Brain pericyte (primary cell): Measurements from ENCODE around the gene BCL2L13.
"Not testable (repeated sequence)": the region's sequence is repeated elsewhere in the genome, so short reads cannot be mapped to it uniquely, and the experiment has no call there.

Experiments used
- DNase-seq: peaks from one replicate; pipeline ENCODE4 v3.0.0-alpha.2; 2012; ENCODE audit warnings: low read depth, low spot score

BCL2L13 gene

GRCh38 chr22:17695986-17696385 lies 57.4 kb downstream of the BCL2L13 start:
- no peak for DNase-seq

- not testable (repeated sequence) for DNase-seq
These were observed 58.6 kb downstream of the BCL2L13 start for GRCh38 chr22:17697196-17697595.

- not testable (repeated sequence) for DNase-seq
These were observed 59.7 kb downstream of the BCL2L13 start for GRCh38 chr22:17698276-17698675.

GRCh38 chr22:17698948-17699347 lies 60.4 kb downstream of the BCL2L13 start:
- DNase-seq = no peak

- no peak for DNase-seq
These were observed 61.3 kb downstream of the BCL2L13 start for GRCh38 chr22:17699696-17700340.

- no peak for DNase-seq
These were observed 62.2 kb downstream of the BCL2L13 start for GRCh38 chr22:17700778-17701177.

- DNase-seq = no peak
These were observed 65.3 kb downstream of the BCL2L13 start for GRCh38 chr22:17703811-17704210.

GRCh38 chr22:17705546-17705945 lies 67.0 kb downstream of the BCL2L13 start:
- DNase-seq = no peak

- DNase-seq = peak; percentile 87
These were observed 67.7 kb downstream of the BCL2L13 start for GRCh38 chr22:17705951-17706900.

- DNase-seq = no peak
These were observed 68.4 kb downstream of the BCL2L13 start for GRCh38 chr22:17706947-17707346.

- no peak for DNase-seq
These were observed 69.0 kb downstream of the BCL2L13 start for GRCh38 chr22:17707526-17707925.

- no peak for DNase-seq
These were observed 71.5 kb downstream of the BCL2L13 start for GRCh38 chr22:17710023-17710422.

- DNase-seq = no peak
These were observed 73.9 kb downstream of the BCL2L13 start for GRCh38 chr22:17712441-17712840.

- DNase-seq = no peak
These were observed 78.0 kb downstream of the BCL2L13 start for GRCh38 chr22:17716529-17716928.

GRCh38 chr22:17717708-17718107 lies 79.2 kb downstream of the BCL2L13 start:
- no peak for DNase-seq

- DNase-seq = no peak
These were observed 81.4 kb downstream of the BCL2L13 start for GRCh38 chr22:17719911-17720310.

- peak; percentile 74 for DNase-seq
These were observed 85.7 kb downstream of the BCL2L13 start for GRCh38 chr22:17724241-17724640.

- DNase-seq = no peak
These were observed 86.3 kb downstream of the BCL2L13 start for GRCh38 chr22:17724678-17725499.

- DNase-seq = no peak
These were observed 86.9 kb downstream of the BCL2L13 start for GRCh38 chr22:17725500-17725796.

GRCh38 chr22:17726006-17726927 lies 87.7 kb downstream of the BCL2L13 start:
- DNase-seq = no peak
